CD14-positive monocyte (primary cell): Measurements from ENCODE around the gene CATSPERB. TPM values are rescaled to one million over a fixed set of nuclear protein-coding genes. Genes with fewer than 3 reads are reported as not detected.
"Not testable (repeated sequence)": the region's sequence is repeated elsewhere in the genome, so short reads cannot be mapped to it uniquely, and the experiment has no call there.

Experiments
- DNase-seq, 3 donors: peaks; one replicate each; pipeline ENCODE4 v3.0.0-alpha.2; 2011 to 2022
- H2AFZ ChIP-seq: 2 replicates; pipeline ENCODE4 v1.6.0; 2012; ENCODE audit warnings: mild to moderate bottlenecking, low read depth, low read length, inconsistent platforms; ENCODE audit not compliant: insufficient read depth, poor library complexity, severe bottlenecking
- H3K27ac ChIP-seq, 2 donors: 1 replicate in 1 of 2; 2 replicates in 1 of 2; pipeline ENCODE4 v1.5.1; 2012 to 2013; ENCODE audit warnings: low read length in 2 of 2, control low read depth in 1 of 2, inconsistent platforms in 1 of 2, low read depth in 1 of 2, mild to moderate bottlenecking in 1 of 2
- H3K27me3 ChIP-seq, 2 donors: one replicate each; pipeline versions ENCODE4 v1.6.0 to v1.6.1; 2011 to 2013; ENCODE audit warnings: low read length in 2 of 2; ENCODE audit not compliant: control insufficient read depth in 2 of 2, insufficient read depth in 2 of 2
- H3K36me3 ChIP-seq, 2 donors: replicated peaks in 1 of 2; 1 replicate in 1 of 2; 2 replicates in 1 of 2; pipeline versions ENCODE4 v1.5.1 to v1.6.1; 2012 to 2013; ENCODE audit warnings: low read length in 2 of 2, control low read depth in 1 of 2, inconsistent platforms in 1 of 2, mild to moderate bottlenecking in 1 of 2; ENCODE audit not compliant: insufficient read depth in 2 of 2, control insufficient read depth in 1 of 2
- H3K4me1 ChIP-seq, 2 donors: 1 replicate in 1 of 2; 2 replicates in 1 of 2; pipeline versions ENCODE4 v1.5.1 to v1.6.1; 2012 to 2013; ENCODE audit warnings: low read length in 2 of 2, control low read depth in 1 of 2, inconsistent platforms in 1 of 2, mild to moderate bottlenecking in 1 of 2, moderate library complexity in 1 of 2; ENCODE audit not compliant: insufficient read depth in 2 of 2, control insufficient read depth in 1 of 2
- H3K4me2 ChIP-seq: replicated peaks from 2 replicates; pipeline ENCODE3; 2012; ENCODE audit warnings: low read length, moderate library complexity, mild to moderate bottlenecking; ENCODE audit not compliant: poor library complexity, severe bottlenecking; ENCODE audit errors: extremely low read depth
- H3K4me3 ChIP-seq, 3 experiments: fragments of 200-600 bp in 1 of 3; sonication (generic) in 1 of 3; replicated peaks in 1 of 3; 1 replicate in 2 of 3; 2 replicates in 1 of 3; pipeline ENCODE4 v1.5.1; 2011 to 2013; ENCODE audit warnings: low read length in 3 of 3, mild to moderate bottlenecking in 3 of 3, control low read depth in 2 of 3, low read depth in 2 of 3, inconsistent platforms in 1 of 3, moderate library complexity in 1 of 3
- H3K79me2 ChIP-seq: 2 replicates; pipeline ENCODE4 v1.6.0; 2012; ENCODE audit warnings: mild to moderate bottlenecking, control low read depth, inconsistent platforms, low read length, moderate library complexity; ENCODE audit not compliant: insufficient read depth
- H3K9ac ChIP-seq: 2 replicates; pipeline ENCODE4 v1.6.0; 2017; ENCODE audit warnings: low read length, mild to moderate bottlenecking; ENCODE audit not compliant: insufficient read depth, poor library complexity, severe bottlenecking
- H3K9me3 ChIP-seq, 2 donors: replicated peaks in 1 of 2; 1 replicate in 1 of 2; 2 replicates in 1 of 2; pipeline versions ENCODE4 v1.5.1 to v1.6.1; 2012 to 2013; ENCODE audit warnings: low read length in 2 of 2, control low read depth in 1 of 2; ENCODE audit not compliant: control insufficient read depth in 1 of 2, insufficient read depth in 1 of 2
- H4K20me1 ChIP-seq: 2 replicates; pipeline ENCODE4 v1.6.0; 2012; ENCODE audit warnings: mild to moderate bottlenecking, low read length, control low read depth, moderate library complexity; ENCODE audit not compliant: insufficient read depth
- H3K27ac Mint-ChIP-seq, 7 donors: one replicate each; pipeline ENCODE4 v1.8.0; 2020; ENCODE audit warnings: mild to moderate bottlenecking in 7 of 7, mixed read lengths in 7 of 7, moderate library complexity in 6 of 7, inconsistent platforms in 2 of 7
- H3K27me3 Mint-ChIP-seq, 3 donors: one replicate each; pipeline ENCODE4 v1.8.0; 2021 to 2022; ENCODE audit warnings: low read depth in 3 of 3, mild to moderate bottlenecking in 3 of 3, mixed read lengths in 3 of 3, moderate library complexity in 3 of 3, inconsistent platforms in 1 of 3
- H3K36me3 Mint-ChIP-seq, 2 donors: one replicate each; pipeline ENCODE4 v1.8.0; 2020; ENCODE audit warnings: mixed read lengths in 2 of 2, inconsistent platforms in 1 of 2, mild to moderate bottlenecking in 1 of 2
- H3K4me1 Mint-ChIP-seq: one replicate; pipeline ENCODE4 v1.8.0; 2020; ENCODE audit warnings: mild to moderate bottlenecking, mixed read lengths
- H3K4me3 Mint-ChIP-seq, 2 donors: one replicate each; pipeline ENCODE4 v1.8.0; 2020; ENCODE audit warnings: mild to moderate bottlenecking in 2 of 2, mixed read lengths in 2 of 2, moderate library complexity in 1 of 2
- H3K9me3 Mint-ChIP-seq, 7 donors: one replicate each; pipeline ENCODE4 v1.8.0; 2020 to 2022; ENCODE audit warnings: mixed read lengths in 7 of 7, mild to moderate bottlenecking in 6 of 7, moderate library complexity in 6 of 7, inconsistent platforms in 2 of 7
- CTCF ChIP-seq: fragments of 200-600 bp; IDR thresholded peaks from one replicate; pipeline ENCODE4 v1.8.0; 2022; ENCODE audit warnings: antibody characterized with exemption, mild to moderate bottlenecking
- WGBS: methylation state at CpG from one replicate; pipeline ENCODE4 v1.1.5; 2013; ENCODE audit warnings: missing lambda C conversion rate; ENCODE audit not compliant: insufficient coverage; 5-methylcytosine and 5-hydroxymethylcytosine counted together
- intact Hi-C, 2 donors: fragments of 100-400 bp; cut with micrococcal nuclease; formaldehyde crosslinking; loops; one replicate each; pipeline versions ENCODE4 v1.15.0 to v1.15.1; 2023
- polyA plus RNA-seq, 3 donors: library from polyadenylated mRNA; depleted of rRNA in 1 of 3; unstranded in 2 of 3; stranded (reverse) in 1 of 3; fragments of 300-500 nt in 2 of 3; fragments of >200 nt in 1 of 3; fragmentation: Illumina TruSeq in 2 of 3; gene quantifications; 1 replicate in 2 of 3; 2 replicates in 1 of 3; pipeline ENCODE4 v1.2.3, GENCODE V29; 2012 to 2021

Gene CATSPERB
- polyA plus RNA-seq, 3 donors = not detected

DNA sequence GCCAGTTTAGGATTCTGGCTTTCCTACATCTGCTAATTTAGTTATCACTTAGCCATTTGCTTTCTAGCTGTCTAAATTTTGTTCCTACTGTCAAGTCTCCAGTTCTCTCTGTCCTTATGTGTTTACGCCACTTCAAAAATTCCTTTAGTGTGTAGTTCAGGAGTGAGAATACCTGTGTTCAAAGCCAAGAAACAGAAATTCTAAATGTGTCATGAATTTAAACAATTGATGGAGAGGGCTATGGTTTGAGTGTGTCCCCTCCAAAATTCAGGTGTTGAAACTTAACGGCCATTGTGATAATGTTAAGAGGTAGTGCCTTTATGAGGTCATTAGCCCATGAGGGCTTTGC, 11.4 kb upstream of the CATSPERB start:
- DNase-seq = no peak
- Histone ChIP-seq H3K4me1 (no peaks in the 10 kb centered on the region), H3K27ac (no peak overlapping the region), H4K20me1 (no peaks in the 10 kb centered on the region), H3K9ac (no peak overlapping the region), H3K4me2 (no peak overlapping the region), H2AFZ (no peak overlapping the region), H3K27me3 (no peaks in the 10 kb centered on the region), H3K9me3 (no peaks in the 10 kb centered on the region), H3K4me3 (no peak overlapping the region), H3K79me2 (no peaks in the 10 kb centered on the region), H3K36me3 (no peaks in the 10 kb centered on the region)
- H3K36me3 Mint-ChIP-seq = no peaks in the 10 kb centered on the region
- 100% methylated on average over 1 of the region's 2 CpGs for WGBS
- H3K27ac Mint-ChIP-seq = peak overlapping the region in 1 of 7 donors; percentile 7
- peaks cover 0 to 2% (median 0%) of the 10 kb centered on the region in 7 donors for H3K9me3 Mint-ChIP-seq
- H3K4me1 Mint-ChIP-seq = no peaks in the 10 kb centered on the region
- H3K27me3 Mint-ChIP-seq = peaks cover 0 to 5% (median 3%) of the 10 kb centered on the region in 3 donors
- TF ChIP-seq CTCF = no peak
- H3K4me3 Mint-ChIP-seq = no peak overlapping the region
- intact Hi-C loops = no loop called here

DNA sequence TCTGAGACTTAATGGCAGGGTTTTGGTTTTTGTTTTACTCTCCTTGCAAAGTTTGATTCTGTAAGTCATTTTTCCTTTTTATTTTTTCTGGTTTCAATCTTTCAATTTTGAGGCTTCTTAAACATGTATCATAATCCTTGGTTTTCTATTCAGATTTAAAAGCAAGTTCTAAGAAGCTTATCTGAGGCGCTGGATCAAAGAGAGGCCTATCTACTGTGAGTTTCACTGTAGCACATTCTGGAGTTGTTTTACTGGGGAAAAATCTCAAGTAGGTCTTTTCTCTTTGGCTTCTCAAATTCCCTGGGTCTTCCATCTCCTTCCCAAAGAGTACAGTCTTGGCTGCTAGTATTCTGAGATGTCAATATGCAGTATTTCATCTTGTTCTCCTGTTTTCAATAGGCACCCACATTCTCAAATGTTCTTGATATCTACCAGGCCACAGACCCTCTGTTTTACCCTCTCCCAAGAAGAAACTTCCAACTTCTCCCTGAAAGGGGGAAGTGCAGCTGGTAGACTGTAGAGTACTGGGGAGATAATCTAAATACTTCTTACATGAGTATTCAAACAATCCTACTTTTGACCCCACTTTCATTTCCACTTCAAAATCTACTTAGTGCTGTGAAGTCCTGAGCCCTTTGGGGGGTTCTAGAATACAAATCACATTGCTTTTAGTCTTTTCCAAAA, 10.9 kb upstream of the CATSPERB start:
- Histone ChIP-seq H2AFZ (no peak overlapping the region), H3K36me3 (no peaks in the 10 kb centered on the region), H3K4me1 (no peaks in the 10 kb centered on the region), H3K9ac (no peak overlapping the region), H3K4me3 (no peak overlapping the region), H4K20me1 (no peaks in the 10 kb centered on the region), H3K9me3 (no peaks in the 10 kb centered on the region), H3K27ac (no peak overlapping the region), H3K27me3 (no peaks in the 10 kb centered on the region), H3K4me2 (no peak overlapping the region), H3K79me2 (no peaks in the 10 kb centered on the region)
- peaks cover 0 to 2% (median 0%) of the 10 kb centered on the region in 7 donors for H3K9me3 Mint-ChIP-seq
- H3K36me3 Mint-ChIP-seq = no peaks in the 10 kb centered on the region
- intact Hi-C loops = no loop called here
- WGBS = no CpG with 5 or more reads among the region's 1 CpG
- no peaks in the 10 kb centered on the region for H3K4me1 Mint-ChIP-seq
- no peak for DNase-seq
- H3K27me3 Mint-ChIP-seq = peaks cover 0 to 5% (median 3%) of the 10 kb centered on the region in 3 donors
- no peak overlapping the region for H3K27ac Mint-ChIP-seq
- TF ChIP-seq CTCF = no peak
- H3K4me3 Mint-ChIP-seq = no peak overlapping the region

GRCh38 chr14:91739867-91740266, 8.0 kb upstream of the CATSPERB start:
- H3K9me3 Mint-ChIP-seq, H3K79me2 ChIP-seq, H3K4me1 Mint-ChIP-seq, H3K4me3 Mint-ChIP-seq, H3K36me3 ChIP-seq, H3K4me3 ChIP-seq, H3K9ac ChIP-seq, DNase-seq, H3K9me3 ChIP-seq, H2AFZ ChIP-seq, H3K27me3 Mint-ChIP-seq, intact Hi-C loops, H3K4me1 ChIP-seq, H3K27me3 ChIP-seq, H3K4me2 ChIP-seq, H4K20me1 ChIP-seq, H3K36me3 Mint-ChIP-seq, H3K27ac Mint-ChIP-seq, H3K27ac ChIP-seq: not testable (repeated sequence)
- WGBS = no CpG with 5 or more reads among the region's 2 CpGs
